HEK293T (cell line): ENCODE measurements around the gene DDIT4.

Source experiments
- CTCF ChIA-PET: fragments of 350-600 bp; formaldehyde crosslinking; extraction: SDS; loops from one replicate; lab custom pipeline; 2021; ENCODE audit warnings: antibody characterized with exemption, inconsistent platforms; lab: Yijun Ruan, JAX
- POLR2A ChIA-PET: fragments of 350-600 bp; formaldehyde crosslinking; extraction: SDS; loops from one replicate; lab custom pipeline; 2020; ENCODE audit warnings: antibody characterized with exemption, inconsistent platforms; lab: Yijun Ruan, JAX
- DNase-seq: peaks from one replicate; pipeline ENCODE4 v3.0.0; 2012; ENCODE audit warnings: mixed read lengths; ENCODE audit errors: extremely low spot score
- ARNT ChIP-seq: fragments of 450-650 bp; IDR thresholded peaks from 2 replicates; pipeline ENCODE4 v1.6.1; 2017; ENCODE audit warnings: mild to moderate bottlenecking
- BHLHE40 ChIP-seq: fragments of 450-650 bp; IDR thresholded peaks from 2 replicates; pipeline ENCODE4 v1.6.1; 2016; ENCODE audit warnings: mild to moderate bottlenecking, moderate library complexity, borderline replicate concordance
- CTBP1 ChIP-seq: fragments of 450-650 bp; IDR thresholded peaks from 2 replicates; pipeline ENCODE4 v1.6.1; 2016; ENCODE audit warnings: borderline replicate concordance
- ELF4 ChIP-seq: fragments of 450-650 bp; IDR thresholded peaks from 2 replicates; pipeline ENCODE4 v1.6.1; 2017; ENCODE audit warnings: antibody characterized with exemption
- FOXA1 ChIP-seq: fragments of 450-650 bp; IDR thresholded peaks from 2 replicates; pipeline ENCODE4 v1.6.1; 2016; ENCODE audit warnings: mild to moderate bottlenecking
- FOXK2 ChIP-seq: fragments of 450-650 bp; IDR thresholded peaks from 2 replicates; pipeline ENCODE4 v1.6.1; 2016; ENCODE audit warnings: mild to moderate bottlenecking
- FOXM1 ChIP-seq: fragments of 450-650 bp; IDR thresholded peaks from 2 replicates; pipeline ENCODE4 v1.6.1; 2017; ENCODE audit warnings: mild to moderate bottlenecking, borderline replicate concordance
- HDGF ChIP-seq: fragments of 450-650 bp; IDR thresholded peaks from 2 replicates; pipeline ENCODE4 v1.6.1; 2017; ENCODE audit warnings: antibody characterized with exemption, borderline replicate concordance
- L3MBTL2 ChIP-seq: fragments of 450-650 bp; conservative IDR thresholded peaks from 2 replicates; pipeline ENCODE4 v1.6.1; 2016; ENCODE audit warnings: mild to moderate bottlenecking
- LEF1 ChIP-seq: fragments of 450-650 bp; IDR thresholded peaks from 2 replicates; pipeline ENCODE4 v1.6.1; 2017; ENCODE audit warnings: mild to moderate bottlenecking, borderline replicate concordance
- NFRKB ChIP-seq: fragments of 450-650 bp; IDR thresholded peaks from 2 replicates; pipeline ENCODE4 v1.6.1; 2016; ENCODE audit warnings: mild to moderate bottlenecking, moderate library complexity
- PKNOX1 ChIP-seq: fragments of 450-650 bp; IDR thresholded peaks from 2 replicates; pipeline ENCODE4 v1.6.1; 2016
- SP1 ChIP-seq: fragments of 450-650 bp; IDR thresholded peaks from 2 replicates; pipeline ENCODE4 v1.6.1; 2017
- SUZ12 ChIP-seq: fragments of 450-650 bp; IDR thresholded peaks from 2 replicates; pipeline ENCODE4 v1.6.1; 2016; ENCODE audit warnings: mild to moderate bottlenecking
- TARDBP ChIP-seq: fragments of 450-650 bp; IDR thresholded peaks from 2 replicates; pipeline ENCODE4 v1.6.1; 2016
- ZNF384 ChIP-seq: fragments of 450-650 bp; IDR thresholded peaks from 2 replicates; pipeline ENCODE4 v1.6.1; 2016

Gene DDIT4

GRCh38 chr10:72270607-72271281 lies 3.0 kb upstream of the DDIT4 start:
- DNase-seq, result no peak
- CTCF ChIA-PET, result interaction anchor here (1.0 kb wide), 1 partner anchor 46 kb away, joined by 3 read pairs; no protein-coding TSS in a partner anchor
- TF ChIP-seq L3MBTL2 (no peak), PKNOX1 (no peak), FOXA1 (no peak)
- POLR2A ChIA-PET, result interaction anchor here (1.1 to 11.4 kb wide), 3 partner anchors 14 to 50 kb away, joined by 3 to 317 read pairs (median 16); no protein-coding TSS in a partner anchor

DNA sequence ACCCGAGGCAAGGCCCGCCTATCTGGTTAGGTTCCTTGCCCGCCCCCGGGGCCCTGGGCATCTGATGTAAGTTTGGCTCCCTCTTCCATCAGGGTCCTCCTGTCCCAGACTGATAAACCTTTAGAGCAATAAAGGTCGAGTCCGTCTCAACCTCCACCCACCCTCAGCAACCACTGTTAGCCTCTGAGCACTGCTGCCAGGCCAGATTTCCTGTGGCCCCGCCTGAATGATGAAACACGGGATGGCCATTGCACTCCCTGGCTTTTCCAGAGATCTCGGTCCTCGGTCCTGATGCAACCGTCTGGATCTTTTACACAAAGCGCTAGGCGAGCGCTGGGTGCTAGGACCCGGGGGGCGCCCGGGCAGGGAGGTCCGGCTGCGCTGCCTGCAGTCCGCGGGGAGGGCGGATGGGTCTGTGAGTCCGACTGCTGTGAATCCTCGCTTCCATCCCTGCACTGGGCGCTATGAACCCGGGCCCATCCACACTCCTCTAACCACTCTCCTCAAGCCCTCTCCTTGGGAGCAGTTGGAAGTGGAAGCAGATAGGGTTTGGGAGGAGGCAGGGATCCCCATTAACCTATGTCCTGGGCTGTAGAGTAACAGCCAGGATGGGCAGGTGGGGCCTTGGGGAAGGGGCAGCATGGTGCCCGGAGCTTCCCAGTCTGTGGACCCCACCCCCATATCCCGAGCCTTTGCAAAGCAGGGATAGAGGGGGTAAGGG lies 875 bp upstream of the DDIT4 start:
- POLR2A ChIA-PET, result interaction anchor here (0.6 to 12.9 kb wide), 43 partner anchors 8 to 422 kb away, joined by 3 to 517 read pairs (median 5); partner anchors contain the start of genes ANAPC16, ASCC1 and PSAP
- TF ChIP-seq SP1 (no peak), HDGF (no peak), TARDBP (no peak), FOXM1 (peak; percentile 81; the same call in 1 of the 2 replicates), LEF1 (no peak), ELF4 (no peak), ARNT (no peak), ZNF384 (no peak), L3MBTL2 (no peak), BHLHE40 (no peak), CTBP1 (peak; percentile 85), FOXK2 (no peak), FOXA1 (no peak), NFRKB (no peak), SUZ12 (no peak), PKNOX1 (no peak)
- DNase-seq, result peak; percentile 81
- CTCF ChIA-PET, result interaction anchor here (0.5 to 0.7 kb wide), 3 partner anchors 12 to 315 kb away, joined by 3 to 5 read pairs (median 3); no protein-coding TSS in a partner anchor

GRCh38 chr10:72274213-72274729 lies 547 bp downstream of the DDIT4 start:
- TF ChIP-seq CTBP1 (no peak), FOXM1 (no peak), ELF4 (no peak), ARNT (no peak), TARDBP (no peak)
- no peak for DNase-seq
- ChIA-PET CTCF (interaction anchor here (0.7 to 1.9 kb wide), 5 partner anchors 9 to 54 kb away, joined by 3 to 11 read pairs (median 10); no protein-coding TSS in a partner anchor), POLR2A (interaction anchor here (0.6 to 12.9 kb wide), 40 partner anchors 9 to 560 kb away, joined by 3 to 517 read pairs (median 7); partner anchors contain the start of genes ANAPC16 and ASCC1)

- POLR2A ChIA-PET, result interaction anchor here (0.6 to 12.9 kb wide), 32 partner anchors 8 to 403 kb away, joined by 3 to 517 read pairs (median 8); partner anchors contain the start of genes ANAPC16 and ASCC1
- CTCF ChIA-PET, result interaction anchor here (0.6 to 1.9 kb wide), 9 partner anchors 10 to 58 kb away, joined by 3 to 11 read pairs (median 4); no protein-coding TSS in a partner anchor
- TF ChIP-seq LEF1 (no peak), FOXM1 (no peak), SP1 (no peak)
- peak; percentile 63 for DNase-seq
These were observed 1.1 kb downstream of the DDIT4 start for GRCh38 chr10:72274730-72275350.

GRCh38 chr10:72275351-72276012 lies 1.8 kb downstream of the DDIT4 start:
- DNase-seq, result no peak
- ChIA-PET CTCF (interaction anchor here (0.6 to 1.9 kb wide), 9 partner anchors 10 to 57 kb away, joined by 3 to 11 read pairs (median 4); no protein-coding TSS in a partner anchor), POLR2A (interaction anchor here (0.6 to 12.9 kb wide), 32 partner anchors 8 to 404 kb away, joined by 3 to 517 read pairs (median 8); partner anchors contain the start of genes ANAPC16 and ASCC1)
- TF ChIP-seq FOXK2 (no peak), SP1 (no peak), TARDBP (no peak), SUZ12 (no peak), L3MBTL2 (peak; percentile 51; the same call in 1 of the 2 replicates), ELF4 (no peak)

DNA sequence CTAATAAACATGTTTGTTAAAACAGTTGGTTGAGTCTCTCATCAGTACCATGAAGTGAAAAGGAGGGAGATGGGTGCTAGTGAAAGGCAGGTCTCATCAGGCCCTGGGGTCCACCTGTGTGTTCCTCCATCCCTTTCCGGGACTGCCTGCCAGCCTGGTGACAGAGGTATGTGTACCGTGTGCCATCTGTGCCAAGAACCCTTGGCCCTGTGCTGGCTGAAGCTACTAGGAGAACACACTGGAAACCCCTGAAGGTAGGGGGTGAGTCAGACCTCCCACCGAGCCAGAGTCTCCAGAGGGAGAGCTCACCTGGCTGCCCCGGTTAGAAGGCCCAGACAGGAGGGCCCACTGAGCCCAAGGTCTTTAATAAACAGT lies 2.3 kb downstream of the DDIT4 start:
- TF ChIP-seq BHLHE40 (no peak), TARDBP (no peak), L3MBTL2 (no peak), ARNT (no peak), CTBP1 (no peak), ELF4 (no peak), HDGF (no peak), SP1 (no peak), SUZ12 (no peak), ZNF384 (no peak), LEF1 (no peak), FOXM1 (no peak), FOXK2 (no peak)
- POLR2A ChIA-PET, result interaction anchor here (0.6 to 12.9 kb wide), 22 partner anchors 7 to 228 kb away, joined by 3 to 517 read pairs (median 11); no protein-coding TSS in a partner anchor
- no peak for DNase-seq
- CTCF ChIA-PET, result interaction anchor here (1.1 to 1.9 kb wide), 5 partner anchors 11 to 53 kb away, joined by 3 to 11 read pairs (median 10); no protein-coding TSS in a partner anchor
